ENCODE results near the gene JAML.

GRCh38 chr11:118245936-118246562, 21.2 kb upstream of the JAML start:
- TF ChIP-seq CTCF (conservative IDR thresholded peaks at IDR 0.05; ENCODE audit: low read depth in 2 of 2): no peak
- no peak for TF ChIP-seq REST (IDR thresholded peaks at IDR 0.05; ENCODE audit: unreplicated experiment)
- TF ChIP-seq EZH2 (IDR thresholded peaks at IDR 0.05; ENCODE audit: low read depth, unreplicated experiment): no peak
- TF ChIP-seq POLR2AphosphoS5 (IDR thresholded peaks at IDR 0.05; ENCODE audit: low read depth): no peak
- TF ChIP-seq ETS1 (IDR thresholded peaks at IDR 0.05): no peak
- TF ChIP-seq CREB1 (CRISPR knock-in tag; IDR thresholded peaks at IDR 0.05; ENCODE audit: low read depth): no peak
- TF ChIP-seq ZNF331 (CRISPR knock-in tag; IDR thresholded peaks at IDR 0.05; ENCODE audit: low read depth): no peak
